Activated CD4-positive, alpha-beta T cell treated with anti-CD3 and anti-CD28 coated beads, Interleukin-2, amount 50 U/mL, for 48 hours (primary cell): ENCODE measurements around the gene PLPPR2.
"Not testable (repeated sequence)": the region's sequence is repeated elsewhere in the genome, so short reads cannot be mapped to it uniquely, and the experiment has no call there.

ENCODE experiments used
- DNase-seq, 2 experiments: peaks; one replicate each; pipeline ENCODE4 v3.0.0-alpha.2; 2020

The PLPPR2 gene

DNA sequence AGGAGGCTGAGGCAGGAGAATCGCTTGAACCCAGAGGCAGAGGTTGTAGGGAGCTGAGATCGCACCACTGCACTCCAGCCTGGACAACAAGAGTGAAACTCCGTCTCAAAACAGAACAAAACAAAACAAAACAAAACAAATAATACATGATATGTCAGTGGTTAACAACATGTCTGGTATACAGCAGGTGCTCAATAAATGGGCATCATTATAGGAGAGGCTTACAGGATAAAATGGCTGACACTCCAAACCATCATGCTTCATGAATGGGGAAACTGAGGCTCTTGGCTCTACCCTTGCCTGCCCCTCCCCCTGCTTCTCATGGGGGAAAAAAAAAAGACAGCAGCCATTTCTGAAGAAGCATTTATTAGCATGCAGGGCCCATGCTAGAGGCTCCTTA, 12.8 kb upstream of the PLPPR2 start:
- DNase-seq = no peak

DNA sequence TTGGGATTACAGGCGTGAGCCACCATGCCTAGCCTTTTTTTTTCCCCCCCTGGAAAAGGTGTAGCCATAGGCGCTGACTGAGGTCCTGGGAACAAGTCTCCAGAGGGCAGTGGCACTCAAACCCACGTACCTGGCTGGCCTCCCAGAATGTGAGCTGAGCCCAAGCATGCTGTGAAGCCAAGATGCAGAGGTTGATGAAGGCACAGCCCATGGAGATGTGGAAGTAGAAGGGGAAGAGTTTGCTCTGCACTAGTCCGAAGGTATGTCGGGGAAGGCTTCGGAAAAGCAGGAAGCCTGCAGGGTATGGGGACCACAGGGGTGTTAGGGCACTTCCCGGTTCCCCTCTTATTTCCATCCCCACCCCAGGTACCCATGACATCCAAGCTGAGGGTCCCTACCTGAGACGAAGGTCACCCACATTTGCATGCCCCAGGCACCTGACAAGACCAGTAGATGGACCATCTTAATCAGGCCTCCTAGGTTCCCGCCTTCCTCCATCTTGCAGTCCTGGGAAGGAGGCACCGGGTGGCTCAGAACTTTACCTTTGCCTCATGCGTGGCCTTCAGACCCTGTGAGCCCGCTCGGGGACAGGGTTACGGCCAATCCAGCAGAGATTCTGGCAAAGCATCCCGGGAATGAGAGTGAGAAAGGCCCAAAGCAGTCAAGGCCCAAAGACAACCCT, 10.0 kb upstream of the PLPPR2 start:
- DNase-seq = no peak

GRCh38 chr19:11346104-11346940, 8.9 kb upstream of the PLPPR2 start, which contains the start of the genes CCDC159 and TMEM205:
Gene CCDC159, plus strand, starts transcription at chr19:11346519. Its CDS starts 88 bp downstream, at chr19:11346607.
Gene TMEM205, minus strand, starts transcription at chr19:11346268. Its CDS starts 649 bp downstream, at chr19:11345619.
- DNase-seq = peak; percentile 99

DNA sequence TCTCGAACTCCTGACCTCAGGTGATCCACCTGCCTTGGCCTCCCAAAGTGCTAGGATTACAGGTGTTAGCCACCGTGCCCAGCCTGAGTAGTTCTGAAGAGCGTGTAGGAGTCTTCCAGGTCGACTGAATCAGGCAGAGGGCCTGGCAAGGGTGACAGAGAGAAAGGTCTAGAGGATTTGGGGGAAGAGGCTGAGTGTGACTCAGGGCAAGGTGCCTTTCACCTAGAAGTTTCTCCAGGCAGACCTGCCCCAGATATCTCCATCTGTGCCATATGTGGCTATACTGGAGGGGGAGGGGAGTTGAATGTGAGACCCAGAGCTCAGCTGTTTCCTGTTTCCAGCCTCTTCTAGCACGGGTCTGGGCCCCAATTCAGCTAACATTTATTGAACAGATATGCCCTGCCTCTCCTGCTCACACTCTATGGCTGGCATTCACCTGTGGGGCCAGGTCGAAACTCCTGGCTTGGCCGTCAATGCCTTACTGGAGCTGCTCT, 7.6 kb upstream of the PLPPR2 start:
- DNase-seq = no peak

DNA sequence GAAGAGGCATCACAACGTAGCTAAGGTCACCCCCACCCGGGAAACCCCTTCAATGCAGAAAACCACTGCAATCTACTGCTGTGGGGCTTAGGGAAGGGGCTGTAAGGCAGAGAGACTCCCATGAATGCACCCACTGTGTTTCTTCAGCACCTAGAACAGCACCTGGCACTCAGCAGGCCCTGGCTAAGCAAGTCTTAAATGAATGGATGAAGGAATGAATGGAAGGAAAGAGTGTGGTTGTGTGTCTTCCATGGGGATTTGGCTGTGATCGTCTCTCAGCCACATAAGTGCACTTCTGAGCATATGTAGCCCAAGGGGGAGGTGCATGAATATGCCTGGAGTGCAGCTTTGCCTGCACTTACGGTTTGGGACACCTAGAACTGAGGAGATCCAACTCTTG, 6.1 kb upstream of the PLPPR2 start:
- DNase-seq = no peak

GRCh38 chr19:11354102-11354501, 1.1 kb upstream of the PLPPR2 start:
- DNase-seq = not testable (repeated sequence)

DNA sequence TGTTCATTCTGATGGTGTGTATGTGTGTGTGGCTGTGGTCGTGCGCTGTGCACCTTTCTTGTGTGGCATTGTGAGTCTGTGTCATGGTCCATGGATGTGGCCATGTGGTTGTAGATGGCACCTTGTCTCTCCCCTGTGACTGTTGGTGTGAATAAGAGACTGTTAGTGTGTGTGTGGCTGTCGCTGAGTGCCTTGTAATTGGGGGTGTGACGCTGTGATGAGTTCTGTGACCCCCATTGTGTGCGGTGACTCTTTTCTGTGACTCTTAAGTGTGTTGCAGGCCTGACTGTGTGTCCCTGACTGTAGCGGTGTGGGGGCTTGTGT, 804 bp downstream of the PLPPR2 start:
- no peak for DNase-seq

GRCh38 chr19:11356676-11357550, 1.7 kb downstream of the PLPPR2 start:
- DNase-seq = no peak

GRCh38 chr19:11359421-11359820, 4.2 kb downstream of the PLPPR2 start:
- no peak for DNase-seq

GRCh38 chr19:11361037-11361770, 6.0 kb downstream of the PLPPR2 start:
- peak; percentile 32 to 50 for DNase-seq

GRCh38 chr19:11361771-11362731, 6.8 kb downstream of the PLPPR2 start:
- DNase-seq = no peak

DNA sequence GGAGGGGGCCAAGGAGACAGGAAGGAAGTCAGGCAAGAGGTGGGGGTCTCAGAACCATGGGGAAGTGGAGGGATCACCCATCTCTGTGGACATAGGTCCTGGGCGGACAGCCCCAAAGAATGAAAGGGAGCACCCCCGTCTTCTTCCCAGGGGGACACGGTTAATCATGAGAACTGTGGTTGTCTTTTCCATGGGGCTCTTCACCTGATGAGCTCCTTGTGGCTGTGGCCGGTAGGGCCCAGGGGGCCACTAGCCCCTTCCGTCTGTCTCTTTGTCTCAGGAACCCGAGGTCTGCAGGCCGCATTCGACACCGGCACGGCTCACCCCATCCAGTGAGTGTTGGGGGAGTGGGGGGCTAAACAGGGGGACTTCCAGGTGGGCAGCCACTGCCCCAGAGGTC, 8.6 kb downstream of the PLPPR2 start:
- no peak for DNase-seq

DNA sequence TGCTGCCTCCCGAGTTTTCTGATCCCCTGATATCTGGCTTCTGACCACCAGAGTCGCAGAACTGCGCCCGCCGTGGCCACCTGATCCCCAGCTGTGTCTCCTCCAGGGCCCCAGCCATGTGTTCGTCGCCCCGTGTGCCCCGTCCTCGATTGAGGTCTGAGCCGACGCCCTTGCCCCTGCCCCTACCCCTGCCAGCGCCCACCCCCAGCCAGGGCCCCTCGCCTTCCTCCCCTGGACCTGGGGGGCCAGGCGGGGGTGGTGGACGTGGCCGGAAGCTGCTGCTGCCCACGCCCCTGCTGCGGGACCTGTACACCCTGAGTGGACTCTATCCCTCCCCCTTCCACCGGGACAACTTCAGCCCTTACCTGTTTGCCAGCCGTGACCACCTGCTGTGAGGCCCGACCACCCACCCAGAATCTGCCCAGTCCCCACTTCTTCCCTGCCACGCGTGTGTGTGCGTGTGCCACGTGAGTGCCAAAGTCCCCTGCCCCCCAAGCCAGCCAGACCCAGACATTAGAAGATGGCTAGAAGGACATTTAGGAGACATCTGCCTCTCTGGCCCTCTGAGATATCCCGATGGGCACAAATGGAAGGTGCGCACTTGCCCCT, 9.2 kb downstream of the PLPPR2 start:
- no peak for DNase-seq

DNA sequence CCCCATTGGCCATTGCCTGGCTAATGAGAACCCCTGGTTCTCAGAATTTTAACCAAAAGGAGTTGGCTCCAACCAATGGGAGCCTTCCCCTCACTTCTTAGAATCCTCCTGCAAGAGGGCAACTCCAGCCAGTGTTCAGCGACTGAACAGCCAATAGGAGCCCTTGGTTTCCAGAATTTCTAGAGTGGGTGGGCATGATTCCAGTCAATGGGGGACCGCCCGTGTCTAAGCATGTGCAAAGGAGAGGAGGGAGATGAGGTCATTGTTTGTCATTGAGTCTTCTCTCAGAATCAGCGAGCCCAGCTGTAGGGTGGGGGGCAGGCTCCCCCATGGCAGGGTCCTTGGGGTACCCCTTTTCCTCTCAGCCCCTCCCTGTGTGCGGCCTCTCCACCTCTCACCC, 9.7 kb downstream of the PLPPR2 start:
- no peak for DNase-seq

- no peak for DNase-seq
Measured at GRCh38 chr19:11365557-11366117, 10.4 kb downstream of the PLPPR2 start.

- no peak for DNase-seq
Measured at GRCh38 chr19:11367528-11367927, 12.3 kb downstream of the PLPPR2 start.

DNA sequence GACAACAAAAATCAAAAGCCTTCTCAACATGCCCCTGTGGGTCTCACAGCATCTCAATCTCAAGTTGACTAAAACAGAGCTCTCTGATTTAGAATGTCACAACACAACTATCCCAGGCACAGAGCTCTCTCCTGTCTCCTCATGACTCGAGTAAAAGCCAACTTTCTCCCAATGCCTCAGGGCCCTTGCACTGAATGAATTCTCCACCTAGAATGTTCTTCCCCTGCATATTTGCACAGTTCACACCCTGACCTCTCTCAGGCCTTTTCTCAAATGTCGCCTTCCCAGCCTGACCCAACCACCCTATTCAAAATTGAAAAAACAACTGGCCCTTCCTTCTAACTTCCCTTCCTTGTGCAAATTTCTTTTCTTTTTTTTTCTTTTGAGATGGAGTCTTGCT, 15.5 kb downstream of the PLPPR2 start:
- no peak for DNase-seq

DNA sequence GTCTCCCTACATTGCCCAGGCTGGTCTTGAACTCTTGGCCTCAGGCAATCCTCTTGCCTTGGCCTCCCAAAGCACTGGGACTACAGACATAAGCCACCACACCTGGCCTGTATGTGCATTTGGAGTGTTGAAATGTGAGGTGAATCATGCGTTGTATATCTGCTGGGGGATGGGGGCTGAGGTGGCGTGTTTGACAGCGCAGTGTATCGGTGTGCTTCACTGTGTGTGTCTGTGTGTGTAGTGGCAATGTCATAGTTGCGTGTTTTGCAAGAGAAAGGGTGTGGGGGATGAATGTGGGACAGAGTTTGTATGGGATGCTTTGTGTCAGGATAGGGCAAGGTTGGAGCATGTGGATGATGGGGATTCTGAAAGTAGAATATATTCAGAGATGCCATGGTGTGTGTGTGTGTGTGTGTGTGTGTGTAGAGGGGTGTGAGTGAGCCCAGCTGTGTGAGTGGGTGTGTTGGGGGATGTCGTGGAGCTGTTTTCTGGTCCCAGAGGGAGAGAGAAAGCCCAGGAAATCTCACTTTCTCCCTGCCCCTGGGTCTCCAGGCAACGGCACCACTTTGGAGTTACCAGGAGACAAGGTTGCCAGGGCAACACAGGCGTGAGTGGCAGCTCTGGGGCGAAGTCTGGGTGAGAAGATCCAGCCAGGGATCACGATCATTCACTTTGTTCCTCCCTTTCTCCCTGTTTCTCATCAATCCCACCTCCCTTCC, 18.1 kb downstream of the PLPPR2 start:
- DNase-seq = no peak

DNA sequence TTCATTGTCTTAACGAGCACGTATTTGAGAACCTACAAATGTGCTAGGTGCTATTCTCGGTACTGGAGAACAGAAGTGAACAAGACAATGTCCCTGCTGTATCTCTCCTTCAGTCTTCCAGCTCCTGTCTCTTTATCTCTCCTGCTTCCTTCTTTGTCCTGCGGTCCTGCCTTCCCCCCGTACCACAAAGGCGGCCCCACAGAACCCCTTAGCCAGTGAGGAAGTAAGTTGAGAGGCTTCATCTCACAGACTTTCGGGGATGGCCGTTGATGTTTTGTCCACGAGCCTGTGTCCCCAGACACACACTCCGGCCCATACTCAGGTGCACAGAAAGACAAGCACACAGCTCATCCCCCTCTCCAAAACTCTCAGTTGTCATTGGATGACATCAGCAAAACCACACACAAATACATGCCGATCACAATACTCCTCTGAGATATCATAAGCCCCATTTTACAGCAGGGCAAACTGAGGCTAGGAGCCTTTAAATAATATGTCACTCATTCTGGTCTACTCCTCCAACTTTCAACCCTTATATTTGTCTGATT, 18.7 kb downstream of the PLPPR2 start:
- no peak for DNase-seq
